Measurements from ENCODE around the gene RBBP8NL. TPM values are rescaled to one million over a fixed set of nuclear protein-coding genes. Genes with fewer than 3 reads are reported as not detected.
A peak's percentile ranks its signal among the peaks of the same experiment; 100 is the strongest.

Gene RBBP8NL
- total RNA-seq, 2 experiments from 2014 or later, result not detected

- ATAC-seq (ENCODE audit: poor library complexity) (no peak), DNase-seq (no peak)
- H3K4me1 Mint-ChIP-seq (ENCODE audit: low read depth), result peaks cover under 1% of the 10 kb centered on the region
- H3K4me1 ChIP-seq (ENCODE audit: insufficient read depth, low read length), result peaks cover 5% of the 10 kb centered on the region
- H3K27me3 Mint-ChIP-seq, result no peaks in the 10 kb centered on the region
- ChIA-PET POLR2A (no interaction called here), CTCF (no interaction called here)
- H3K36me3 Mint-ChIP-seq (ENCODE audit: low read depth), result peaks cover 13% of the 10 kb centered on the region
- no peaks in the 10 kb centered on the region for H3K9me3 Mint-ChIP-seq
- intact Hi-C loops (cut with DNase I, micrococcal nuclease), result loop anchor here in 1 of 2 experiments (5.0 kb wide), 1 partner anchor 218 kb away; the partner anchor contains the start of gene MTG2
- peaks cover 0 to 12% of the 10 kb centered on the region in 2 experiments for H3K9me3 ChIP-seq (ENCODE audit: control insufficient read depth in 1 of 2, insufficient read depth in 1 of 2, low read length in 2 of 2)
- no peak overlapping the region for H3K27ac Mint-ChIP-seq
- no peak overlapping the region for H3K27ac ChIP-seq (ENCODE audit: low read depth in 1 of 2, low read length in 2 of 2)
- H3K36me3 ChIP-seq (ENCODE audit: insufficient read depth, low read length), result peaks cover 2% of the 10 kb centered on the region
- no peaks in the 10 kb centered on the region for H3K27me3 ChIP-seq (ENCODE audit: control insufficient read depth in 1 of 2, insufficient read depth in 2 of 2, low read length in 2 of 2)
- TF ChIP-seq CTCF (IDR thresholded peaks at IDR 0.05), result no peak
- no peak overlapping the region for H3K4me3 Mint-ChIP-seq
- no peak overlapping the region for H3K4me3 ChIP-seq (ENCODE audit: low read length)
These were observed 27.3 kb downstream of the RBBP8NL start for GRCh38 chr20:62400021-62400420.

GRCh38 chr20:62398120-62398821, 29.1 kb downstream of the RBBP8NL start:
- Histone ChIP-seq H3K9me3 (ENCODE audit: control insufficient read depth in 1 of 2, insufficient read depth in 1 of 2, low read length in 2 of 2) (peaks cover 0 to 12% of the 10 kb centered on the region in 2 experiments), H3K27me3 (ENCODE audit: control insufficient read depth in 1 of 2, insufficient read depth in 2 of 2, low read length in 2 of 2) (no peaks in the 10 kb centered on the region), H3K27ac (ENCODE audit: low read depth in 1 of 2, low read length in 2 of 2) (no peak overlapping the region), H3K4me1 (ENCODE audit: insufficient read depth, low read length) (no peaks in the 10 kb centered on the region), H3K4me3 (ENCODE audit: low read length) (no peak overlapping the region), H3K36me3 (ENCODE audit: insufficient read depth, low read length) (peaks cover 11% of the 10 kb centered on the region)
- no peak for TF ChIP-seq CTCF (IDR thresholded peaks at IDR 0.05)
- no peak for DNase-seq
- Mint-ChIP-seq H3K4me3 (no peak overlapping the region), H3K4me1 (ENCODE audit: low read depth) (no peaks in the 10 kb centered on the region), H3K27me3 (no peaks in the 10 kb centered on the region), H3K27ac (no peak overlapping the region), H3K9me3 (no peaks in the 10 kb centered on the region), H3K36me3 (ENCODE audit: low read depth) (peaks cover 17% of the 10 kb centered on the region)
- CTCF ChIA-PET, result no interaction called here
- intact Hi-C loops (cut with DNase I, micrococcal nuclease), result no loop called here
- POLR2A ChIA-PET, result no interaction called here
- ATAC-seq (ENCODE audit: poor library complexity), result no peak

GRCh38 chr20:62396367-62397239, 30.7 kb downstream of the RBBP8NL start:
- H3K27ac Mint-ChIP-seq, result peak overlapping the region; percentile 17
- H3K27ac ChIP-seq (ENCODE audit: low read depth in 1 of 2, low read length in 2 of 2), result no peak overlapping the region
- H3K36me3 Mint-ChIP-seq (ENCODE audit: low read depth), result peaks cover 17% of the 10 kb centered on the region
- H3K27me3 Mint-ChIP-seq, result no peaks in the 10 kb centered on the region
- no peak for TF ChIP-seq CTCF (IDR thresholded peaks at IDR 0.05)
- H3K27me3 ChIP-seq (ENCODE audit: control insufficient read depth in 1 of 2, insufficient read depth in 2 of 2, low read length in 2 of 2), result no peaks in the 10 kb centered on the region
- no peak overlapping the region for H3K4me3 Mint-ChIP-seq
- H3K9me3 Mint-ChIP-seq, result no peaks in the 10 kb centered on the region
- ChIA-PET POLR2A (no interaction called here), CTCF (no interaction called here)
- DNase-seq (no peak), ATAC-seq (ENCODE audit: poor library complexity) (no peak)
- H3K36me3 ChIP-seq (ENCODE audit: insufficient read depth, low read length), result peaks cover 21% of the 10 kb centered on the region
- H3K4me1 ChIP-seq (ENCODE audit: insufficient read depth, low read length), result no peaks in the 10 kb centered on the region
- no peaks in the 10 kb centered on the region for H3K4me1 Mint-ChIP-seq (ENCODE audit: low read depth)
- H3K4me3 ChIP-seq (ENCODE audit: low read length), result no peak overlapping the region
- intact Hi-C loops (cut with DNase I, micrococcal nuclease), result no loop called here
- peaks cover 0 to 12% of the 10 kb centered on the region in 2 experiments for H3K9me3 ChIP-seq (ENCODE audit: control insufficient read depth in 1 of 2, insufficient read depth in 1 of 2, low read length in 2 of 2)

All from CD4-positive, alpha-beta T cell (primary cell).